H1 (cell line): ENCODE results near the gene VASH1. TPM values are rescaled to one million over a fixed set of nuclear protein-coding genes. Genes with fewer than 3 reads are reported as not detected.

Source experiments
- CTCF ChIA-PET: fragments of 300-600 bp; sonication (Branson Sonifier 250); formaldehyde crosslinking; loops from one replicate; lab custom pipeline; 2021; ENCODE audit not compliant: partially characterized antibody; lab: Charles Lee
- POLR2A ChIA-PET: fragments of 300-600 bp; sonication (Branson Sonifier 250); formaldehyde crosslinking; loops from one replicate; lab custom pipeline; 2021; ENCODE audit warnings: inconsistent platforms; ENCODE audit not compliant: partially characterized antibody; lab: Charles Lee
- DNase-seq, 2 experiments: peaks; one replicate each; pipeline versions ENCODE4 v3.0.0 to v3.0.0-alpha.2; 2010 to 2022; ENCODE audit warnings: low spot score in 2 of 2, low read depth in 1 of 2, mixed read lengths in 1 of 2
- FAIRE-seq: peaks from 2 replicates; lab custom pipeline; 2011; peaks lifted over from hg19 to GRCh38; lab: Jason Lieb, UNC
- H2AFZ ChIP-seq: 2 replicates; pipeline ENCODE4 v1.8.1; 2012; ENCODE audit warnings: low read length, inconsistent platforms
- H2AK5ac ChIP-seq: 2 replicates; pipeline ENCODE4 v1.6.1; 2013; ENCODE audit warnings: low read depth, low read length
- H2BK120ac ChIP-seq: replicated peaks from 2 replicates; pipeline ENCODE3; 2013; ENCODE audit warnings: low read depth, low read length, inconsistent platforms
- H2BK12ac ChIP-seq: 2 replicates; pipeline ENCODE4 v1.6.1; 2013; ENCODE audit warnings: low read depth, low read length
- H2BK15ac ChIP-seq: 2 replicates; pipeline ENCODE4 v1.6.1; 2013; ENCODE audit warnings: low read length
- H2BK20ac ChIP-seq: 2 replicates; pipeline ENCODE4 v1.6.1; 2013; ENCODE audit warnings: low read length
- H2BK5ac ChIP-seq: 2 replicates; pipeline ENCODE4 v1.6.1; 2013; ENCODE audit warnings: low read depth, low read length
- H3K14ac ChIP-seq: 2 replicates; pipeline ENCODE4 v1.6.1; 2013; ENCODE audit warnings: inconsistent platforms; ENCODE audit not compliant: insufficient read length
- H3K18ac ChIP-seq: 2 replicates; pipeline ENCODE4 v1.6.1; 2013; ENCODE audit warnings: low read length; ENCODE audit errors: extremely low read depth
- H3K23ac ChIP-seq: 2 replicates; pipeline ENCODE4 v1.6.1; 2013; ENCODE audit warnings: inconsistent platforms; ENCODE audit not compliant: insufficient read length
- H3K23me2 ChIP-seq: 2 replicates; pipeline ENCODE4 v1.6.1; 2013; ENCODE audit warnings: low read depth, low read length
- H3K27ac ChIP-seq: 2 replicates; pipeline ENCODE4 v1.6.1; 2011; ENCODE audit warnings: low read depth, low read length, inconsistent platforms
- H3K27me3 ChIP-seq, 4 experiments: replicated peaks in 1 of 4; 1 replicate in 1 of 4; 2 replicates in 3 of 4; pipeline versions ENCODE4 v1.6.1 to v1.8.1; 2011 to 2013; ENCODE audit warnings: low read length in 3 of 4, mild to moderate bottlenecking in 3 of 4, inconsistent platforms in 2 of 4, mixed read lengths in 2 of 4, moderate library complexity in 1 of 4; ENCODE audit not compliant: control insufficient read depth in 3 of 4, insufficient read depth in 3 of 4; ENCODE audit errors: extremely low read depth in 1 of 4
- H3K36me3 ChIP-seq, 4 experiments: 2 replicates each; pipeline versions ENCODE4 v1.6.1 to v1.8.1; 2011 to 2013; ENCODE audit warnings: mild to moderate bottlenecking in 4 of 4, low read length in 3 of 4, moderate library complexity in 2 of 4, control low read depth in 1 of 4, inconsistent platforms in 1 of 4; ENCODE audit not compliant: insufficient read depth in 4 of 4, control insufficient read depth in 2 of 4
- H3K4ac ChIP-seq: replicated peaks from 2 replicates; pipeline ENCODE3; 2013; ENCODE audit warnings: low read length, low read depth, mixed read lengths, inconsistent platforms; ENCODE audit not compliant: insufficient read length
- H3K4me1 ChIP-seq, 4 experiments: replicated peaks in 1 of 4; 1 replicate in 1 of 4; 2 replicates in 3 of 4; pipeline versions ENCODE4 v1.6.1 to v1.8.1; 2011 to 2013; ENCODE audit warnings: low read length in 3 of 4, inconsistent platforms in 2 of 4, mixed read lengths in 1 of 4; ENCODE audit not compliant: insufficient read depth in 4 of 4, control insufficient read depth in 3 of 4
- H3K4me2 ChIP-seq, 2 experiments: 2 replicates each; pipeline versions ENCODE4 v1.6.1 to v1.8.1; 2011 to 2013; ENCODE audit warnings: low read depth in 2 of 2, low read length in 2 of 2, control low read depth in 1 of 2, inconsistent platforms in 1 of 2, mild to moderate bottlenecking in 1 of 2; ENCODE audit not compliant: insufficient read depth in 1 of 2
- H3K4me3 ChIP-seq, 4 experiments: fragments of 200-600, 300-600 bp in 1 of 4; sonication (generic), shearing (Covaris generic), sonication (Bioruptor Twin) in 1 of 4; 2 replicates each; pipeline versions ENCODE4 v1.5.1 to v1.8.1; 2011 to 2016; ENCODE audit warnings: low read length in 4 of 4, low read depth in 3 of 4, control low read depth in 2 of 4, inconsistent platforms in 2 of 4, mild to moderate bottlenecking in 2 of 4, mixed read lengths in 1 of 4, moderate library complexity in 1 of 4; ENCODE audit not compliant: insufficient read depth in 2 of 4; ENCODE audit errors: extremely low read depth in 1 of 4
- H3K56ac ChIP-seq: replicated peaks from 2 replicates; pipeline ENCODE3; 2013; ENCODE audit warnings: low read depth, mild to moderate bottlenecking, mixed read lengths, low read length, inconsistent platforms; ENCODE audit not compliant: insufficient read length
- H3K79me1 ChIP-seq: 2 replicates; pipeline ENCODE4 v1.6.1; 2013; ENCODE audit warnings: low read depth, low read length, control low read depth
- H3K79me2 ChIP-seq, 2 experiments: 2 replicates each; pipeline versions ENCODE4 v1.6.1 to v1.8.1; 2012 to 2013; ENCODE audit warnings: low read length in 2 of 2, mild to moderate bottlenecking in 2 of 2, inconsistent platforms in 1 of 2; ENCODE audit not compliant: insufficient read depth in 2 of 2, control insufficient read depth in 1 of 2
- H3K9ac ChIP-seq, 4 experiments: replicated peaks in 1 of 4; 1 replicate in 1 of 4; 2 replicates in 3 of 4; pipeline versions ENCODE4 v1.6.1 to v1.8.1; 2011 to 2013; ENCODE audit warnings: low read depth in 3 of 4, low read length in 3 of 4, control low read depth in 2 of 4, mild to moderate bottlenecking in 2 of 4, moderate library complexity in 2 of 4, inconsistent platforms in 1 of 4; ENCODE audit errors: extremely low read depth in 1 of 4
- H3K9me3 ChIP-seq, 2 experiments: 2 replicates each; pipeline versions ENCODE4 v1.6.1 to v1.8.1; 2012 to 2013; ENCODE audit warnings: mild to moderate bottlenecking in 2 of 2, moderate library complexity in 2 of 2, control low read depth in 1 of 2, inconsistent platforms in 1 of 2, low read depth in 1 of 2, low read length in 1 of 2, mixed read lengths in 1 of 2; ENCODE audit not compliant: insufficient read depth in 2 of 2
- H4K20me1 ChIP-seq, 2 experiments: replicated peaks in 1 of 2; 2 replicates each; pipeline versions ENCODE3 to v1.8.1; 2011 to 2013; ENCODE audit warnings: inconsistent platforms in 2 of 2, low read length in 2 of 2, mild to moderate bottlenecking in 1 of 2; ENCODE audit not compliant: insufficient read depth in 2 of 2, control insufficient read depth in 1 of 2
- H4K5ac ChIP-seq: 2 replicates; pipeline ENCODE4 v1.6.1; 2013; ENCODE audit warnings: low read length, low read depth, mixed read lengths, inconsistent platforms; ENCODE audit not compliant: insufficient read length
- H4K8ac ChIP-seq: 2 replicates; pipeline ENCODE4 v1.8.0; 2013; ENCODE audit warnings: mild to moderate bottlenecking, moderate library complexity, low read length, inconsistent platforms; ENCODE audit not compliant: insufficient read depth; ENCODE audit errors: extremely low read depth
- H4K91ac ChIP-seq: replicated peaks from 2 replicates; pipeline ENCODE3; 2013; ENCODE audit warnings: low read length, mixed read lengths, inconsistent platforms; ENCODE audit not compliant: insufficient read length
- RAD21 ChIP-seq, 2 experiments: IDR thresholded peaks in 1 of 2; conservative IDR thresholded peaks in 1 of 2; 2 replicates each; pipeline ENCODE4 v1.6.1; 2011; ENCODE audit warnings: low read depth in 2 of 2, low read length in 2 of 2, improper control_type of control experiment in 1 of 2, inconsistent platforms in 1 of 2, mild to moderate bottlenecking in 1 of 2, moderate library complexity in 1 of 2
- RFX5 ChIP-seq: IDR thresholded peaks from 2 replicates; pipeline ENCODE4 v1.6.1; 2011; ENCODE audit warnings: low read depth, low read length, improper control_type of control experiment, borderline replicate concordance
- WGBS, 2 experiments: shearing (Covaris generic) in 1 of 2; methylation state at CpG; one replicate each; pipeline versions ENCODE4 v1.1.6 to v1.1.7; 2013 to 2015; ENCODE audit warnings: low lambda C conversion rate in 2 of 2, mixed read lengths in 2 of 2, inconsistent platforms in 1 of 2, low coverage in 1 of 2, missing lambda C conversion rate in 1 of 2; ENCODE audit not compliant: insufficient replicate concordance in 2 of 2, insufficient coverage in 1 of 2, insufficient read length in 1 of 2; ENCODE audit errors: extremely low coverage in 1 of 2, missing lambda C conversion rate in 1 of 2; 5-methylcytosine and 5-hydroxymethylcytosine counted together
- polyA plus RNA-seq, 7 experiments: library from polyadenylated mRNA; depleted of rRNA in 3 of 7; stranded (reverse) in 5 of 7; unstranded in 2 of 7; fragments of >200 nt in 5 of 7; fragments of 200-250 nt in 2 of 7; gene quantifications; 1 replicate in 5 of 7; 2 replicates in 1 of 7; 4 replicates in 1 of 7; pipeline versions ENCODE4 v1.2.1 to v1.2.3, GENCODE V29; 2011 to 2013; ENCODE audit warnings: missing spikeins in 2 of 7, mixed read lengths in 2 of 7
- total RNA-seq: library from RNA; stranded (reverse); fragmentation: NEBNext Ultra II Directional; extraction: Animal tissue kit (Norgen Biotek cat#: 25700); gene quantifications from 2 replicates; pipeline ENCODE4 v1.2.1, GENCODE V29; 2021

Gene VASH1
- total and polyA plus RNA-seq, 2 of the 8 experiments (the other 6 are each of a cell fraction or from before 2014, with no cell fraction given) = 3.1 to 6.4 TPM

GRCh38 chr14:76771437-76771980 lies 10.2 kb downstream of the VASH1 start:
- Histone ChIP-seq H3K79me2 (no peaks in the 10 kb centered on the region), H3K36me3 (no peaks in the 10 kb centered on the region), H3K27ac (no peak overlapping the region), H2BK5ac (no peak overlapping the region), H2BK12ac (no peak overlapping the region), H4K20me1 (no peaks in the 10 kb centered on the region), H3K9ac (no peak overlapping the region), H3K4me1 (peaks cover 0 to 26% (median 19%) of the 10 kb centered on the region in 4 experiments; a peak in 5 of 7 replicates), H3K4me2 (no peak overlapping the region), H4K91ac (no peak overlapping the region), H3K79me1 (no peaks in the 10 kb centered on the region), H2AK5ac (no peak overlapping the region), H2BK15ac (no peak overlapping the region), H3K4me3 (no peak overlapping the region), H3K23ac (no peak overlapping the region), H4K5ac (no peak overlapping the region), H2BK20ac (no peak overlapping the region), H3K9me3 (no peaks in the 10 kb centered on the region; a peak in 1 of 4 replicates), H3K14ac (no peak overlapping the region), H2AFZ (no peak overlapping the region), H3K56ac (no peak overlapping the region), H2BK120ac (no peak overlapping the region)
- FAIRE-seq = no peak
- DNase-seq = peak in 1 of 2 experiments; percentile 37
- POLR2A ChIA-PET = interaction anchor here (1.5 to 3.3 kb wide), 2 partner anchors 9 to 58 kb away, joined by 4 to 20 read pairs; no protein-coding TSS in a partner anchor
- WGBS, 2 experiments = 89% methylated on average over 9 of the region's 9 CpGs; no CpG with 5 or more reads in 1 of the 2 experiments
- TF ChIP-seq RFX5 (no peak), RAD21 (IDR thresholded peaks at IDR 0.05 in 1 of 2, conservative IDR thresholded peaks at IDR 0.05 in 1 of 2; ENCODE audit: low read depth in 2 of 2, low read length in 2 of 2) (no peak)
- TF ChIP-seq, all 59 proteins: peak for 0
- Histone ChIP-seq H3K23me2 (no peaks in the 10 kb centered on the region; the same call in 1 of the 2 replicates), H4K8ac (no peak overlapping the region), H3K27me3 (peaks cover 0 to 5% (median 2%) of the 10 kb centered on the region in 4 experiments; a peak in 4 of 7 replicates), H3K4ac (no peak overlapping the region), H3K18ac (no peak overlapping the region)
- CTCF ChIA-PET = interaction anchor here (1.3 to 9.2 kb wide), 7 partner anchors 10 to 61 kb away, joined by 3 to 128 read pairs (median 7); no protein-coding TSS in a partner anchor
